Hematopoietic multipotent progenitor cell treated with erythropoietin and hydrocortisone succinate and interleukin-3 and kit ligand, for 17 days (in vitro differentiated cells): Measurements from ENCODE around the gene TMED9.
"Not testable (repeated sequence)": the region's sequence is repeated elsewhere in the genome, so short reads cannot be mapped to it uniquely, and the experiment has no call there.

Experiments used
- DNase-seq: peaks from one replicate; pipeline ENCODE4 v3.0.0-alpha.2; 2015; ENCODE audit warnings: low spot score

The TMED9 gene

DNA sequence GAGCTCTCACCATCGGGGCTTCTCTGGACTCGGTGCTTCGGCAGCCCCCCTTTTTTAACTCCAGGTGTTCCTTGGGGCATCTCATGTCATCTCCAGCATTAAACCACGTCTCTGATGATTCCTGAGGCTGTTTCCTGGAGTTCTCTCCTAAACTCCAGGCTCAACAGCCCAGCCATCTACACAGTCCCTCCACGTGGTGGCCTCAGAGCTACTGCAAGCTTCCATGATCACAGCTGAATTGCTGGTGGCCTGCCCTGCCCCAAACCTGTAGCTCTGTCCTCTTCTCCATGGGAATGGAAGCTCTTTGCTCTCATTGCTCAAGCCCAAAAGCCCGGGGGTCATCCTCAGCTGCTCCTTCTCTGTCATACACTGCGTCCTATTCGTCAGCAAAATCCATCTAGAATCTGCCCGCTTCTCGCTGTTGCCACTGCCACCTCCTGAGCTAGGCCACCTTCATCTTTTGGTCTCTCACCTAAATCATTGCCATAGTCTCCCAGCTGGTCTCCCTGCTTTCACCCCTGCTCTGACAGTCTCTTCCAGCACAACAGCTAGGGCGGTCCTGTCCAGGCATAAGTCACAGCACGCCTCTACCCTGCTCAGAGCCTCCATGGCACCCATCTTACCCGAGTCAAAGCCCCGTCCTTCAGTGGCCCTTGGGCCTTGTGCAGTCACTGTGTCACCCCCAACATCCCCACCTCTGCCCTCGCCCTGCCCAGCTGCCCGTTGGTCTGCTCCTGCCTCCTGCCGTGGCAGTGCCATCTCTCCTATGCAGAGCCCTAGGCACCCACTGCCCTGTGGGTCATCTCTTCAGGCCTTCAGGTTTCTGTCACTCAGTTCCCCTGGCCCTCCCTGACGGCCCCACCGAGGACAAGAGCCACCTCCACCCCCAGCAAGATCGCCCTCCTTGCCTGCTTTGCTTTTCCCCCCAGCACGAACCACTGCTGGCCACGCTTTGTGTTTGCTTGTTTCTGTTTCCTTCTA lies 14.4 kb downstream of the TMED9 start:
- no peak for DNase-seq

DNA sequence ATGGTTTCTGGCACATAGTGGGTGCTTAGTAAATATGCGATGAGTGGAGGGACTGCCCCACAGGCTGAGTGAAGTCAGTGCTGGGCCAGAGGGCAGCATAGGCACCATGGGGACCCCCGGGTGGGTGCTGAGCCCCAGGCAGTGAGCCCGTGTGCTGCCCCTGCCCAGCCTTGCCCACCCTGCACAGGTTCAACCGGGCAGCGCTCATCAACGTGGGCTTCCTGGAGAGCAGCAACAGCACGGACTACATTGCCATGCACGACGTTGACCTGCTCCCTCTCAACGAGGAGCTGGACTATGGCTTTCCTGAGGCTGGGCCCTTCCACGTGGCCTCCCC lies 15.1 kb downstream of the TMED9 start:
- DNase-seq, result no peak

DNA sequence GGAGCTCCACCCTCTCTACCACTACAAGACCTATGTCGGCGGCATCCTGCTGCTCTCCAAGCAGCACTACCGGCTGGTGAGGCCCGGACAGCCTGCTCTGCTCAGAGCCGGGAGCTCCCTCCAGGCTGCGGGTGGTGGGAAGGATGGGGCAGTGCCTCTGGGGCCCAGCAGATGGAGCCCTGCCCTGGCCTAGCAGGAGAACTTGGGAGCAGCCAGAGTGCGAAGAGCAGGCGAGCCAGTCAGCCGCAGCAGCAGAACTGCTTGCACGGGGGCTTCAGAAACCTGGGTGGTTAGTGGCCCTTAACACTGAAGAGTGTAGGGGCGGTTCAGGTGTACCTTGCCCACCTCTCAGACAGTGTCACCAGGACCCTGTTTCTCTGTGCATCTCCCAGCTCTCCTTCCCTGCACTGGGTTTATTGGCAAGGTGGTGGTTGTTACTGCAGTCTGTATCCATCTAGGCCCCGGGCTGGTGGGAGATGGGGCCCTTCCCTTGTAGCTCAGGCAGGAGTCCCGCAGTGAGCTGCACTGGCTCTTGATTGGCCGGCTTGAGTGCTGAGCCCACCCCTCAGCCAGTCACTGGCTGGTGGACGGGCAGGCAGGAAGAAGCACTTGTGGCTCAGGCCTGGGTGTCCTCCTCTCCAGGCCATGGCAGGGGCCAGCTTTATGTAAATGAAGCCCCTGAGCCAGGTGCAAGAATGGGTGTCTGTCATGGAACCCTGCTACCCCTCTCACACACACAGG lies 15.6 kb downstream of the TMED9 start:
- peak; percentile 10 for DNase-seq

DNA sequence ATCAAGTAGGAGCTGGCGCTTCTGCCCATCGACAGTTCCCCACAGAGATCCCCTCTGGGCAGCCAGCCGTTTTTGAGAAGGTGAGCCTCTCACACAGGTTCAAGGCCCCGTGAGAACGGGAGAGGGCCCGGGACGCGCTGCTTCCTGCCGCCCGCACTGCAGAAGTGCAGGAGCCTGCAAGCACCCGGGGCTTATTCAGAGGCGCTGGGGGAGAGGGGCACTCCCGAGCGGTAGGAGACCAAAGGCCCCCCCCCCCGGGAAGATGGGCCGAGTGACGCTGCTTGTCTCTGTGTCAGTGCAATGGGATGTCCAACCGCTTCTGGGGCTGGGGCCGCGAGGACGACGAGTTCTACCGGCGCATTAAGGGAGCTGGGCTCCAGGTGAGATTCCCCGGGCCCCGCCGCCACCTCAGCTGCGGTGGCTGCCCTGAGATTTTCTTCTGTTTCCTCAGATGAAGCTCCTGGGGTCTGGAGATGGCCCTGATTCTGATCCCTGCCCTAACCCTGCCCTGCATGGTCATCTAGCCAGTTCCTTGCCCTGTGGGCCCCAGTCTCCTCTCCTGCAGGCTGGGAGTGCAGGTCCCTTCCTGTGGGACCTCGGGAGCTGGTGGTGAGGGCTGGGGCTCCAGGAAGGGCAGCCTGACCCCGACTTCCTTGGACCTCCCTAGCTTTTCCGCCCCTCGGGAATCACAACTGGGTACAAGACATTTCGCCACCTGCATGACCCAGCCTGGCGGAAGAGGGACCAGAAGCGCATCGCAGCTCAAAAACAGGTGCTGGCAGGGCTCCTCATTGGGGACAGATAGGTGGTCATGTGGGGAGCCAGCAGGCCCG lies 16.5 kb downstream of the TMED9 start:
- no peak for DNase-seq

DNA sequence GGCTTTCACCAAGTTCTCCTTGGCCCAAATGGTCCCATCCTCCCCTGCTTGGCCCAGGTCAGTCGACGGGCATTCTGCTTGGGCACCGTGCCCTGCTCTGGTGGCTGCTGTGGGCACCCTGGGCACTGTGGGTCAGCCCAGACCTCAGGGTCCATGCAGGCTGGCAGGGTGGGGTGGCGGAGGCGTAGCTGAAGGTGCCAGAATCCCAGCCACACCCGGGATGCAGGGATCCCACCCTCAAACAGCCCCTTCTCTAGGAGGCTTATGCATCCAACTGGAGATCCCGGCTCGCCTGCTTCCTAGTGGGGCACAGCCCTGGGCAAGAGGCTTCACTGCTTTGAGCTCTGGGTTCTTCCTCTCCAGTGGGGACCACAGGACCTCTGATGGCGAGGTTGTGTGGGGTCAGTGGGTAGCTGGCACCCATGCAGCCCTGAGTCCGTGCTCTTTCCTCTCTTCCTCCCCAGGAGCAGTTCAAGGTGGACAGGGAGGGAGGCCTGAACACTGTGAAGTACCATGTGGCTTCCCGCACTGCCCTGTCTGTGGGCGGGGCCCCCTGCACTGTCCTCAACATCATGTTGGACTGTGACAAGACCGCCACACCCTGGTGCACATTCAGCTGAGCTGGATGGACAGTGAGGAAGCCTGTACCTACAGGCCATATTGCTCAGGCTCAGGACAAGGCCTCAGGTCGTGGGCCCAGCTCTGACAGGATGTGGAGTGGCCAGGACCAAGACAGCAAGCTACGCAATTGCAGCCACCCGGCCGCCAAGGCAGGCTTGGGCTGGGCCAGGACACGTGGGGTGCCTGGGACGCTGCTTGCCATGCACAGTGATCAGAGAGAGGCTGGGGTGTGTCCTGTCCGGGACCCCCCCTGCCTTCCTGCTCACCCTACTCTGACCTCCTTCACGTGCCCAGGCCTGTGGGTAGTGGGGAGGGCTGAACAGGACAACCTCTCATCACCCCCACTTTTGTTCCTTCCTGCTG lies 17.4 kb downstream of the TMED9 start:
- no peak for DNase-seq

DNA sequence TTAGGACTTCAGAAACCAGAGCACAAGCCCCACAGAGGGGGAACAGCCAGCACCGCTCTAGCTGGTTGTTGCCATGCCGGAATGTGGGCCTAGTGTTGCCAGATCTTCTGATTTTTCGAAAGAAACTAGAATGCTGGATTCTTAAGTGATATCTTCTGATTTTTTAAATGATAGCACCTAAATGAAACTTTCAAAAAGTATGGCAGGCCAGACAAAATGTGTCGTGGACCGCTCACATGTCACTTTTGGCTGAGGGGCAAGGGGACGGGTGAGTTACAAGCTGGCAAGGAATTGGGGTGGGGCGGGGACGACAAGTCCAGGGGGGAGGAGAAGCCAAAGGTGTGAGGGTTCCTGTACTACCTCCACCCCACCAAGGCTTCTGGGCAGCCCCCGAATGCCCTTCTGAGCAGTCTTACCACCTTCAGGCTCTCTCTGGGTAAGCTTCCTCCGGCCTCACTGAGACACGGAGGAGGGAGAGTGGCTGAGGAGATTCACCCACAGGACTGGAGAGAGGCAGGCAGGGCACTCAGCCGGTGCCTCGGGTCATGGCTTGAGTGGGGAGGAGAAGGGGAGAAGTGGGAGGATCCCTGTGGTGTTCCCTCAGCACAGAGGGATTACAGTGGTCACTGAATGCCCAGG lies 18.2 kb downstream of the TMED9 start:
- no peak for DNase-seq

DNA sequence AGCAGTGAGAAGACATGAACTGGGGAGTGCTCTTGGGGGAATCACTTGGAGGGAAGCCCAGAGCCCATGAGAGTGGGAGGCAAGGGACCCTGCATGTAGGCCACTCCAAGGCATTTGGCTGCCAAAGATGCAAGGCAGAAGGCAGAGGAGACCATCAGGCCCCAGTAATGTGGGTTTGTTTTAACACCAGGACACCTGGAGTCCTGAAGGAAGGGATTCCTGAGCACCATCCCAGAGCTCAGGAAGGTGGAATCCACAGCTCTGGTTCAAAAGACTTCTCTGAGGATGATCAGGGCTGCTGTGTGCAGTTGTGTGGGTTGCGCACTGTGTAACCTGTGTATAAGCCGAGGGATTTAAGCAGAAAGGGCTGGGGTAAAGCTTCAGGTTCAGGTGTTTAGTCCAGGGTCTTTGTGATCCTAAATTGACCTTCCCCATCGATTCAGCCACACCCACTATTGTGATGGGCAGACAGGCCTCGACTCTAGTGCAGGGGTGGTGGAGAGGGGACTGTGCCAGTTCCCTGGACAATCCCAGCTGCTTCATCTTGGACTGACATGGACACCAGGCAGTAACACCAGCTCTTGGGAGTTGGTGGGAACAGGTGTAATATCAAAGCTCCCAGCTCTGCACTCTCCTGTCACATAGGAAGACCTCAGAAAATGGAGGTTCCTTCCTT lies 18.9 kb downstream of the TMED9 start:
- DNase-seq, result no peak

DNA sequence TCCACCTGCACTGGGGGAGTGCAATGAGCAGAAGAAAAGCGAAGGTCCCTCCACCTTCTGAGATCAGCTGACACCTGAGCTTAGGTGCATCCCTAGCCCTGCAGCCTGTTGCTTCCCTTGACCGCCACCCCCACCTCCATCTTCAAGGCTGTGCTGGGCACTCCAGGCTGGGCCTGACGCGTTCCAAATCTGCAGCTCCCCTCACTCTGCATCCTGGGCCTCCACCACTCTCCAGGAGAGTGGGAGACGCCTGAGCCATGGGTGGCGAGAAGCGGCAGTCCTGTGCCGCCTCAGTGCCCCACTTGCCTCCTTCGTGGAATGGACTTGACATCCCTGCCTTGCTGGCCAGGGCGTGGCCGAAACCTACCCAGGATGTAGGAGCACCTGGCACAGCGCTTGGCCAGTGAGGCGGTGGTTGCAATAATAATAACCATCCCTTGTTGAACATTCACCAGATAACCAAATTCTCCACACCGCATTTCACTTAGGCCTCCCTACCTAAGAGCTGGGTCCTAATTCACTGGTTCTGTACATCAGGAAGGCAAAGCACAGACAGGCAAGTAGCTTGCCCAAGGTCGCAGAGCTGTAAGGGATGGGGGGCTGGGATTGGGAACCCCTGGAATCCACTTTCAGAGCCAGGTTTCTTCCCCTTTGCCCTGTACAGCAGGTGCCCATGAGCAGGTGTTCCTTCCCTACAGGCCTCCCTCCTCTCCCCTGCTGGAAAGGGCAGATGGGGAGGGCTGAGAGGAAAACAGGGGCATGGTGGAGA lies 19.6 kb downstream of the TMED9 start:
- DNase-seq, result no peak

DNA sequence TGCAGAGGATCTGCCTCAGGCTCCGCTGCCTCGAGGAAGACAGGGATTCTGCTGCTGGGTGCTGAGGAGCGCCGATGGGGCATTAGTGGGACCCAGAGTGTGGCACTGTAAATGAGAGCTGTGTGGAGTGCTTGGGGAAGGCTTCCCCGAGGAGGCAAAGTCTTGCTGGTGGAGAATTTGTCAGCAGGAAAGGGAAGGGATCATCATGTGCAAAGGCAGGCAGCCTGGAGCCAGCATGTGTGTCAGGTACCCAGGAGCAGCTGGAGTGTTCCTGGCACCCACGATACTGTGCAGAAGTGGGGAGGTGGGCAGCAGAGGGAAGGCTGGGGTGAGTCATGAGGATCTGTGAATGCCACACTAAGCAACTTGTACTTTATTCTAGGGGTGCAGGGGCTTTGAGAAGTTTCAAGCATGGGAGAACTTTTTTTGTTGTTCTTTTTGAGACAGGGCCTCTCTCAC lies 20.2 kb downstream of the TMED9 start:
- DNase-seq, result no peak

DNA sequence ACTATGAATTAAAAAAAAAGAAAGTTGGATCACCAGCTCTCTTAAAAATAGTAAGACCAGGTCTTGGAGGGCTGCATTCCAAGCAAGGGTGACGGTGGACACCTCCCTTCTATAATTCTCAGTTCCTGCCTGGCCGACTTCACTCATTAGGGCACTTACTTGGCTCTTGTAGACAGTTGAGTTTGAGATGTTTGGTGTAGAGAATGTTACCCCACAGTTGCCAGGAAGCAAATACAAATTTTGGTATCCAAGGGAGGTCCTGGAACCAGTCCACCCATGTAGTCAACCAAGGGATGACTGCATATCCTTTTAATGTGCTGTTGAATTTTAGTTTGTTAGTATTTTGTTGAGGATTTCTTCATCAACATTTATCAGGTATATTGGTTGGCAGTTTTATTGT lies 28.6 kb downstream of the TMED9 start:
- no peak for DNase-seq

DNA sequence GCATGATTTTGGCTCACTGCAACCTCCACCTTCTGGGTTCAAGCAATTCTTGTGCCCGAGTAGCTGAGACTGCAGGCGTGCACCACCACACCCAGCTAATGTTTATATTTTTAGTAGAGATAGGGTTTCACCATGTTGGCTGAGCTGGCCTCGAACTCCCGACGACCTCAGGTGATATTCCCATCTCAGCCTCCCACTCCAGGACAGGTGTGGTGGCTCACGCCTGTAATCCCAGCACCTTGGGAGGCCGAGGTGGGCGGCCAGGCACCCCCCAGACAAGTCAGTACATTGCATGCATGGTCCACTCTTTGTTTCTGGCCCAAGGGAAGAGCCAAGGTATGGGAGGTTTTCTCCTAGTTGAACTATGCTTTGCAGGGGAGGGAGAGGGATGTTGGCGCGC lies 32.2 kb downstream of the TMED9 start:
- not testable (repeated sequence) for DNase-seq

DNA sequence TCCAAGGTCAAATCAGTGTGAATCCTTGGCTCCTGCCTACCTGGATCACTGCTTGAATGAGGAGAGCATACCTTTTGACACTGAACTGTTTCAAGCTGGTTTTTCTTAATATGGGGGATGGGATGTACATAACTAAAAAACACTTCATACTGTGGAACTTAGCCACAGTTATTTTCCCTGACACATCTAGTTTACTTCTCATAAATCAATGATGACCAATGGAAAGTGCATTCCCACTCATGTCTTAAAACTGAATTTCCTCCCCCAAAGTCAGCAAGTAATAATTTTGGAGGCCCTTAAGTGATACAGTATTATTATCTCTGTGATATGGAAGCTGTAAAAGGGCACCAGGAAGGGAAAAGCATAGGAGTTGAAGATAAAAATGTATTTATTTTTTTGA lies 38.2 kb downstream of the TMED9 start:
- not testable (repeated sequence) for DNase-seq

DNA sequence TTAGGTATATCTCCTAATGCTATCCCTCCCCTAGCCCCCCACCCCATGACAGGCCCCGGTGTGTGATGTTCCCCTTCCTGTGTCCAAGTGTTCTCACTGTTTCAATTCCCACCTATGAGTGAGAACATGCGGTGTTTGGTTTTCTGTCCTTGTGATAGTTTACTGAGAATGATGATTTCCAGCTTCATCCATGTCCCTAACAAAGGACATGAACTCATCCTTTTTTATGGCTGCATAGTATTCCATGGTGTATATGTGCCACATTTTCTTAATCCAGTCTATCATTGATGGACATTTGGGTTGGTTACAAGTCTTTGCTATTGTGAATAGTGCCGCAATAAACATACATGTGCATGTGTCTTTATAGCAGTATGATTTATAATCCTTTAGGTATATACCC lies 42.9 kb downstream of the TMED9 start:
- not testable (repeated sequence) for DNase-seq

DNA sequence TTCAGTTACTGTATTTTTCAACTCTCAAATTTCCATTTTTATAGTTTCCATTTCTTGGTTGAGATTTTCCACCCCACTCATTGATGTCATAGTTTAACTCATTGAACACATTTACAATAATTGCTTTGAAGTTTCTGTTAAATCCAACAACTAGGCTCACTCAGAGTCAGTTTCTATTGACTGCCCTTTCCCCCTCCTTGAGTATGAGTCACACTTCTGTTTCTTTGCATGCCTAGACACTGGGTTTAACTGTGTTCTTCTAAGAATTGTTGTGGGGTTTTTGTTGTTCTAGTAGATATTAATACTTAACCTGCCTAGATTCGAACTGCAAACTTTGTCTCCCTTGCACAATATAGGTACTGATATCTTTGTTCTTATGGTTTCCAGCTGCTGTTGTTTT lies 53.5 kb downstream of the TMED9 start:
- DNase-seq, result not testable (repeated sequence)
